OCI-LY7 (cell line): Measurements from ENCODE around the gene UBE2U. TPM values are rescaled to one million over a fixed set of nuclear protein-coding genes. Genes with fewer than 3 reads are reported as not detected.
"Not testable (repeated sequence)": the region's sequence is repeated elsewhere in the genome, so short reads cannot be mapped to it uniquely, and the experiment has no call there.

Experiments used
- BruUV-seq: library from RNA; stranded (reverse); fragments of 400-500 nt; replicated peaks from 2 replicates; lab custom pipeline; 2021; lab: Mats Ljungman, UMichigan
- CTCF ChIA-PET: fragments of 300-600 bp; sonication (Branson Sonifier 250); formaldehyde crosslinking; loops from one replicate; lab custom pipeline; 2022; ENCODE audit warnings: antibody characterized with exemption; ENCODE audit not compliant: unreplicated experiment; lab: Charles Lee
- POLR2A ChIA-PET: fragments of 300-600 bp; sonication (Branson Sonifier 250); formaldehyde crosslinking; loops from one replicate; lab custom pipeline; 2022; ENCODE audit warnings: antibody characterized with exemption; lab: Charles Lee
- DNase-seq: peaks from one replicate; pipeline ENCODE4 v3.0.0-alpha.2; 2015; ENCODE audit warnings: low spot score
- H2AFZ ChIP-seq: fragments of 200-600 bp; sonication (generic), shearing (Covaris generic); 2 replicates; pipeline ENCODE4 v1.6.1; 2014; ENCODE audit warnings: mild to moderate bottlenecking, antibody characterized with exemption, low read length, moderate library complexity
- H3K27ac ChIP-seq: fragments of 200-600 bp; sonication (generic); 2 replicates; pipeline ENCODE4 v1.5.1; 2014; ENCODE audit warnings: mixed run types, low read depth, mild to moderate bottlenecking, moderate library complexity, low read length, inconsistent platforms; ENCODE audit not compliant: poor library complexity, severe bottlenecking
- H3K36me3 ChIP-seq: fragments of 200-600 bp; sonication (generic); 2 replicates; pipeline ENCODE4 v1.6.1; 2014; ENCODE audit warnings: mild to moderate bottlenecking, antibody characterized with exemption, low read length, moderate library complexity, mixed read lengths; ENCODE audit not compliant: insufficient read depth
- H3K4me1 ChIP-seq: fragments of 200-600 bp; sonication (generic); 2 replicates; pipeline ENCODE4 v1.5.1; 2014; ENCODE audit warnings: mild to moderate bottlenecking, low read length; ENCODE audit not compliant: insufficient read depth, poor library complexity, severe bottlenecking
- H3K4me2 ChIP-seq: fragments of 200-600 bp; sonication (generic); 2 replicates; pipeline ENCODE4 v1.6.1; 2014; ENCODE audit warnings: mild to moderate bottlenecking, low read length
- H3K4me3 ChIP-seq: fragments of 200-600 bp; sonication (generic); 2 replicates; pipeline ENCODE4 v1.5.1; 2014; ENCODE audit warnings: mild to moderate bottlenecking, low read depth, low read length; ENCODE audit not compliant: poor library complexity, severe bottlenecking
- H3K79me2 ChIP-seq: fragments of 200-600 bp; sonication (generic); 2 replicates; pipeline ENCODE4 v1.6.1; 2016; ENCODE audit warnings: low read depth, mild to moderate bottlenecking, low read length, moderate library complexity, mixed read lengths; ENCODE audit not compliant: insufficient read depth
- H3K9me2 ChIP-seq: fragments of 200-600 bp; sonication (generic); 2 replicates; pipeline ENCODE4 v1.6.1; 2016; ENCODE audit warnings: mild to moderate bottlenecking, low read length, mixed read lengths; ENCODE audit not compliant: insufficient read depth
- H3K9me3 ChIP-seq: fragments of 200-600 bp; sonication (generic); 2 replicates; pipeline ENCODE4 v1.6.1; 2014; ENCODE audit warnings: mild to moderate bottlenecking, mixed run types, low read length, mixed read lengths
- H4K20me1 ChIP-seq: fragments of 200-600 bp; sonication (generic); 2 replicates; pipeline ENCODE4 v1.6.1; 2014; ENCODE audit warnings: mild to moderate bottlenecking, antibody characterized with exemption, low read length, moderate library complexity, mixed read lengths; ENCODE audit not compliant: insufficient read depth
- CTCF ChIP-seq: fragments of 200-600 bp; sonication (generic); conservative IDR thresholded peaks from 2 replicates; pipeline ENCODE4 v1.5.1; 2014; ENCODE audit warnings: mild to moderate bottlenecking, antibody characterized with exemption, low read length, moderate library complexity, mixed read lengths
- EZH2phosphoT487 ChIP-seq: fragments of 200-600 bp; sonication (generic); IDR thresholded peaks from 2 replicates; pipeline ENCODE4 v1.6.1; 2018; ENCODE audit warnings: low read depth, borderline replicate concordance, mild to moderate bottlenecking, mixed run types, antibody characterized with exemption, low read length, moderate library complexity, mixed read lengths
- intact Hi-C: fragments of 100-400 bp; cut with micrococcal nuclease; formaldehyde crosslinking; loops from one replicate; pipeline ENCODE4 v1.10.0; 2022; ENCODE audit not compliant: unreplicated experiment
- total RNA-seq, 2 experiments: library from RNA; depleted of rRNA in 1 of 2; stranded (reverse); fragments of >200 nt in 1 of 2; shearing (Covaris generic) in 1 of 2; gene quantifications; 2 replicates each; pipeline ENCODE4 v1.2.3, GENCODE V29; 2014 to 2022

UBE2U gene
- total RNA-seq, 2 experiments from 2014 or later = not detected

- ChIA-PET CTCF (no interaction called here), POLR2A (no interaction called here)
- Histone ChIP-seq H3K36me3 (no peaks in the 10 kb centered on the region), H3K4me1 (no peaks in the 10 kb centered on the region), H4K20me1 (no peaks in the 10 kb centered on the region), H3K9me2 (no peaks in the 10 kb centered on the region), H3K79me2 (no peaks in the 10 kb centered on the region), H3K4me3 (no peak overlapping the region), H3K4me2 (no peak overlapping the region), H3K27ac (no peak overlapping the region), H3K9me3 (no peaks in the 10 kb centered on the region), H2AFZ (no peak overlapping the region)
- TF ChIP-seq EZH2phosphoT487 = no peak
- TF ChIP-seq CTCF = no peak
- no peak for DNase-seq
- BruUV-seq = no TSS peak
- intact Hi-C loops = no loop called here
Measured at GRCh38 chr1:64251971-64252370, 48.5 kb downstream of the UBE2U start.

GRCh38 chr1:64257233-64257632 is 53.8 kb downstream of the UBE2U start:
- H3K36me3 ChIP-seq, H3K27ac ChIP-seq, H3K4me2 ChIP-seq, BruUV-seq, H3K9me2 ChIP-seq, H4K20me1 ChIP-seq, H2AFZ ChIP-seq, H3K4me1 ChIP-seq, H3K9me3 ChIP-seq, CTCF ChIA-PET, DNase-seq, H3K79me2 ChIP-seq, intact Hi-C loops, H3K4me3 ChIP-seq: not testable (repeated sequence)
- POLR2A ChIA-PET = interaction anchor here (0.6 to 1.1 kb wide), 3 partner anchors 9 to 371 kb away, joined by 3 read pairs; no protein-coding TSS in a partner anchor

GRCh38 chr1:64258444-64258843 is 55.0 kb downstream of the UBE2U start:
- H3K36me3 ChIP-seq, H3K4me3 ChIP-seq, H3K27ac ChIP-seq, H3K4me1 ChIP-seq, BruUV-seq, H2AFZ ChIP-seq, intact Hi-C loops, H3K4me2 ChIP-seq, CTCF ChIA-PET, H3K9me3 ChIP-seq, POLR2A ChIA-PET, DNase-seq, H3K9me2 ChIP-seq, H4K20me1 ChIP-seq, H3K79me2 ChIP-seq: not testable (repeated sequence)

GRCh38 chr1:64263335-64263734 is 59.9 kb downstream of the UBE2U start:
- CTCF ChIA-PET = no interaction called here
- H3K4me2 ChIP-seq = no peak overlapping the region
- intact Hi-C loops = loop anchor here (10.0 kb wide), 1 partner anchor 811 kb away; no protein-coding TSS in a partner anchor

More at GRCh38 chr1:64263335-64263734, 59.9 kb downstream of the UBE2U start:
- H3K4me1 ChIP-seq = no peaks in the 10 kb centered on the region
- H2AFZ ChIP-seq = no peak overlapping the region
- H3K36me3 ChIP-seq = no peaks in the 10 kb centered on the region
- POLR2A ChIA-PET = no interaction called here
- TF ChIP-seq CTCF = no peak
- no peak overlapping the region for H3K27ac ChIP-seq
- H3K79me2 ChIP-seq = no peaks in the 10 kb centered on the region
- BruUV-seq = no TSS peak
- H3K4me3 ChIP-seq = no peak overlapping the region
- H3K9me3 ChIP-seq = no peaks in the 10 kb centered on the region
- no peaks in the 10 kb centered on the region for H3K9me2 ChIP-seq
- no peaks in the 10 kb centered on the region for H4K20me1 ChIP-seq
- DNase-seq = no peak
